Right ventricle myocardium inferior (tissue), 1 donor: Measurements from ENCODE around the gene RMDN2. TPM values are rescaled to one million over a fixed set of nuclear protein-coding genes. Genes with fewer than 3 reads are reported as not detected.
"Not testable (repeated sequence)": the region's sequence is repeated elsewhere in the genome, so short reads cannot be mapped to it uniquely, and the experiment has no call there.

Source experiments
- ATAC-seq: fragments of 200-7000 bp; cut with Tn5 transposase; one replicate; pipeline ENCODE4 v1.9.1; 2020; ENCODE audit warnings: mild to moderate bottlenecking, moderate library complexity
- DNase-seq: peaks from one replicate; pipeline ENCODE4 v3.0.0; 2021; ENCODE audit errors: missing footprints
- intact Hi-C: fragments of 100-400 bp; cut with DNase I; formaldehyde crosslinking; loops from one replicate; pipeline ENCODE4 v1.11.0; 2022
- total RNA-seq: library from RNA; stranded (reverse); fragmentation: NEBNext Ultra II Directional; extraction: Animal tissue kit (Norgen Biotek cat#: 25700); gene quantifications from one replicate; pipeline ENCODE4 v1.2.1, GENCODE V29; 2021
- donor health status: DM: no; HTN: yes; CAD: no; lungs with severe emphysema.

The RMDN2 gene
- total RNA-seq, 1 donor from 2014 or later, result 5.8 TPM

DNA sequence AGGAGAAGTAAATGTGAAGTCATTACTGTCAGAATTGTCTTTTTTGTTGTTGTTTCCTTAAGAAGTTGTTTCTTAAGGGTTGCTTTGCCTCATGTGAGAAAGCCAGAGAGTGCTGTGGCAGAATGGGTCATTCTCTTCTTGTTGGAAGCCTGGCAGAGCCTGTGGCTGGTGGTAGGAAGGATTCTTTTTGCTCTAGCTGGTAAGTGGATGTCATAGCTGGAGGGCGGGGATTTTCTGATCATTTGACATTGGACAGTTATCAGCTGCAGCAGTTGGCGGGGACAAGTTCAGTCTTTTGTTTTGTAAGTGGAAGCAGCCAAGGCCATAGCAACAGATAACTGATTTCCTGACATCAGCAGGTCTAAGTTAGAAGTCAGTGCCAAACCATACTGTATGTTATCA is 5.5 kb upstream of the RMDN2 start:
- DNase-seq (no peak), ATAC-seq (peak; percentile 49)
- intact Hi-C loops, result loop anchor here (10.0 kb wide), 1 partner anchor 455 kb away; the partner anchor contains the start of gene ATL2

DNA sequence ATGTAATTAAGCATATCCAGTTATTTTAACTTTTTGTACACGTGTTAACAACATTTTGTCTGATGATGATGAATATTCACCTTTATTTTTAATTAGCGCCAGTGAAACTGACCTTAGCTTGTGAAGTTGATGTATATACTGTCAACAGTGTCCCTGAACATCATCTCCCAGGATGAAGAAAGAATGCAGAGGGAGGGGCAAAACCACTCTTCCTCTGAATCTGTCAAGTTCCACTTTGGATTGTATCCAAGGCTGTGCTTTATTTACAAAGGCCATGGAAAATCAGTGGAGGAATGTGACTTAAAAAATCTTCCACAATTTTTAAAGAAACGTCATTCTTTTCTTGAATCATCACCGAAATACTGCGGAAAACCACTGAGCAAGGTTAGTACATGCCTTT is 4.5 kb upstream of the RMDN2 start:
- ATAC-seq, result no peak
- no peak for DNase-seq
- intact Hi-C loops, result loop anchor here (10.0 kb wide), 1 partner anchor 454 kb away; the partner anchor contains the start of gene ATL2

DNA sequence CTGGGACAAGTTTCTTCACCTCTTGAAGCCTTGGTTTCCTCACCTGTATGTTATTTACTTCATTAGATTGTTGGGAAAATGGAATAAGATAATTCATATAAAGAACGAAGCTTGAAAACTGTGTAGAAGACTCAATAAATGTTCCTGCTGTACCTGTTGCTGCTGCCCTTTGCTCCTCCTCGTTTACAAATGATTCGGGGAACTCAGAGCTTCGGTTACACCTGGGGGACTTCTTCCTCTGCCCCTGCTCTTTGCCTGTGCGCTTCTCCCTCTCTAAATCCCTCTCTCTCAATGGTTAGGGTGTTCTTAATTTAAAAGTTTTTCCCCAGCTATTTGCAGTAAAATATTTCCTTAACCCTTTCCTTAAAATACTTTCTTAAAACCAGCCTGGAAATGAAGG is 3.3 kb upstream of the RMDN2 start:
- intact Hi-C loops, result loop anchor here (10.0 kb wide), 1 partner anchor 453 kb away; the partner anchor contains the start of gene ATL2
- ATAC-seq, result no peak
- DNase-seq, result no peak

DNA sequence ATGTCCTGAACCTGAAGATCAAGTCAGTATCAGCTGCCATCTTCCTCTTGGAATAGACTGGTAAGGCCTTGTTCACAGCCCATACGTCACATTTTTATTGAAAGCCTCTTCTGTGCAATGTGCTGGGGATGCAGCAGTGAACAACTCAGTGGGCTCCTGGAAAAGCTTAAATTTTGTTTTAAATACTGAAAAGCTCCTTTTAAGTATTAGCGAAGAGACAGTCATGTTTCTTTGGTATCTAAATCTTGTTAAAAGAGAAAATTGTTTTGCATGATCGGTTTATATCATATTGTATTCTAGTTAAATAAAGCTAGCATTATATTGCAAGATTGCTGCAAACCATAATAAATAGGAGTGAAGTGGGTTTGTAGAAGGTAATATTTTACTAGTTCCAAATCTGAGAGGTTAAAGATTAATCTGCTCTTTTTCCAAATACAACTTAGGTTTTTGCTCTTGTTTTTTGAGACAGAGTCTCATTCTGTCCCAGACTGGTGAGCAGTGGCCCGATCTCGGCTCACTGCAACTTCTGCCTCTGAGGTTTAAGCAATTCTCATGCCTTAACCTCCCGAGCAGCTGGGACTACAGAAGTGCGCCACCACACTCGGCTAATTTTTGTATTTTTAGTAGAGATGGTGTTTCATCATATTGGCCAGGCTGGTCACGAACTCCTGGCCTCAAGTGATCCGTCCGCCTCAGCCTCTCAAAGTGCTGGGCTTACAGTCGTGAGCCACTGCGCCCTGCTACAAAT is 1.6 kb upstream of the RMDN2 start:
- no peak for DNase-seq
- intact Hi-C loops, result loop anchor here (10.0 kb wide), 1 partner anchor 451 kb away; the partner anchor contains the start of gene ATL2
- no peak for ATAC-seq

DNA sequence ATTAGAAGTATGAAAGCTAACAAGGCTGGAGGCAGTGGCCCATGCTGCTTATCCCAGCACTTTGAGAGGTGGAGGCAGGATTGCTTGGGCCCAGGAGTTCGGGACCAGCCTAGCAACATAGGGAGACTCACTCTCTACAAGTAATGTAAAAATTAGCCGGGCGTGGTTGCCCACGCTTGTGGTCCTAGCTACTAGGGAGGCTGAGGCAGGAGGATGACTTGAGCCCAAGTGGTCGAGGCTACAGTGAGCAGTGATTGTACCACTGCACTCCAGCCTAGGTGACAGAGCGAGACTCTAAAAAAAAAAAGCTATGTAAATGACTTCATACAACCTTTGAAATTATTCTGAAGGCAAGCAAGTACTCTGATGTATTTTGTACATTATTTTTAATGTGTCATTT is 1.5 kb downstream of the RMDN2 start:
- ATAC-seq (no peak), DNase-seq (no peak)
- intact Hi-C loops, result loop anchor here (10.0 kb wide), 1 partner anchor 448 kb away; the partner anchor contains the start of gene ATL2

DNA sequence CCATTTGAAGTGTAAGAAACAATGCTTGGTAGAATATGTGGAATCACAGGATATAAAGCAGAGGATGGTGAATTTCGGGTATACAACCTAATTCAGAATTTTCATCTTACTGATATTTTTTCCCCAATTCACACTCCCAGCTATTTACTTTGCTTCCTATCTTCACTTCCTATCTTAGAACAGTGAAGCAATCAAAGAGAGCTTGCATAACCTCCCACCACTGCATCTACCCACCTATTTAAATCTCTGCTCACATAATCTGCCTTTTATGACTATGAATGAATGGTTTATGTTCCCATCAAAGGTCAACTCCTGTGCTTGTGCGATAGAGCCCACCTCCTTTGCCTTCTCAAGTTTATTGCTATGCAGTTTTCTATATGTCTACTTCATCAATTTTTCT is 3.3 kb downstream of the RMDN2 start:
- intact Hi-C loops, result loop anchor here (10.0 kb wide), 1 partner anchor 446 kb away; the partner anchor contains the start of gene ATL2
- DNase-seq (no peak), ATAC-seq (no peak)

DNA sequence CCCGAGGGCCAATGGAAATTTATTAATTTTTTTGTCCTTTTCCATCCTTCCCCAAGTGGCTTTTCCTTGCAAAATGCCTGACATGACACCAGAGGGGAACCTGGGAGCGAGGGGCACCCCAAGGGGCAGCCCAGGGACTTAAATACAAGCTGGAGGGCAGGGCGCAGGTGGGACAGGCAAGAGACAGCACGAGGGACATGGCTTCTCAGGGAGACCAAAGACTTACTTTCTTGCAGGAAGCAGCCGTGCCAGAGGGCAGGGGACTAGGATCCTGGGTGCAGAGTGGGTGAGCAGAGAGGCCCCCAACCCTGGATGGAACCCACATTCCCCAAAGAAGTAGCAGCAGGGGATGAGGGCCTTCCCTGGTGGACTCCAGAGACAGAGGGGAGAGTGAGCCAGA is 5.3 kb downstream of the RMDN2 start:
- intact Hi-C loops, DNase-seq: not testable (repeated sequence)
- peak; percentile 2 for ATAC-seq

DNA sequence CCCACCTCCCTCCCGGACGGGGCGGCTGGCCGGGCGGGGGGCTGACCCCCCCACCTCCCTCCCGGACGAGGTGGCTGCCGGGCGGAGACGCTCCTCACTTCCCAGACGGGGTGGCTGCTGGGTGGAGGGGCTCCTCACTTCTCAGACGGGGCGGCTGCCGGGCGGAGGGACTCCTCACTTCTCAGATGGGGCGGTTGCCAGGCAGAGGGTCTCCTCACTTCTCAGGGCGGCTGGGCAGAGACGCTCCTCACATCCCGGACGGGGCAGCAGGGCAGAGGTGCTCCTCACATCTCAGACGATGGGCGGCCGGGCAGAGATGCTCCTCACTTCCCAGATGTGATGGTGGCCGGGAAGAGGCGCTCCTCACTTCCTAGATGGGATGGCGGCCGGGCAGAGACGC is 7.8 kb downstream of the RMDN2 start:
- ATAC-seq, DNase-seq, intact Hi-C loops: not testable (repeated sequence)

DNA sequence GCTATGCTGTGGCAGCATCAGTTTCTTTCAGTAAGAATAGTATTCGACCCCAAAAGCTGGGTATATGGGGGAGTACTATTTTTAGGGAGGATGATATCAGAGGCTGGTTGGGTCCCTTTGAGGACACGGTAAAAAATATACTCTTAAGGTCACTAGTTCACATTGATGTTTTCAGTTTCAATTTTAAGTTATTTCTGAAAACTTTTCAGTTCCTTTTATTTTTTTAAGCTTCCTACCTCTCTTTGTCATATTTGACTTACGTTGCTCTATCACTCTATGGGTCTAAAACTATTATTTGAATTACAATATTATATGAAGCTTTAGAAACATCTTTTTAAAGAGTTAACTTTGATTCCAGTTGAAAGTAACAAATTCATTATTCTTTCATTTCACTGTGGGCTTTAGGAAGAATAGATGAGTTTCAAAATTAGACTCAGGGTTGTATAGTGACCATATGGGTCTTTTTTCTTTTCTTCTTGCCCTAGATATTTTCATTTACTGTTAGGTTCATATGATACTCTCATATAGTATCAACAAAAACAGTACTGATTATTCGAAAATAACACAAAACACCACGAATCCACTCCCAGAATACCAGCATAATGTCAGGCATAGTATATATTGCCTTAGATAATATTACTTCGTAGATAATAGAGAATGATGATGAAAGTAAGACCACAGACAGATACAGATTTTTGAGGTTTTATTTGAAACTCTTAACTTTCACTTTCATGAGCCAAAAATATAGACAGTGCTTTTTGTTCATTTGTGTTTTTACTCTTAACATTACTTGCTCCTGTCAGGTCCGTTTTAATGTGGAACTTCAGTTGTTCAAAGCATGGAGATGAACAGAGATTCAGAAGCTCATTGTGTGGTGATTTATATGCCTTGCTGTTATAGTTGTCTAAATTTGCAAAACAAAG is 9.8 kb downstream of the RMDN2 start:
- ATAC-seq (no peak), DNase-seq (no peak)
- intact Hi-C loops, result no loop called here

DNA sequence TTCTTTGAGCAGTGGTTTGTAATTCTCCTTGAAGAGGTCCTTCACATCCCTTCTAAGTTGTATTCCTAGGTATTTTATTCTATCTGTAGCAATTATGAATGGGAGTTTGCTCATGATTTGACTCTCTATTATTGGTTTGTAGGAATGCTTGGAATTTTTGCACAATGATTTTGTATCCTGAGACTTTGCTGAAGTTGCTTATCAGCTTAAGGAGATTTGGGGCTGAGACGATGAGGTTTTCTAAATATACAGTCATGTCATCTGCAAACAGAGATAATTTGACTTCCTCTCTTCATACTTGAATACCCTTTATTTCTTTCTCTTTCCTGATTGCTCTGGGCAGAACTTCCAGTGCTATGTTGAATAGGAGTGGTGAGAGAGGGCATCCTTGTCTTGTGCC is 12.5 kb downstream of the RMDN2 start:
- DNase-seq, ATAC-seq, intact Hi-C loops: not testable (repeated sequence)

DNA sequence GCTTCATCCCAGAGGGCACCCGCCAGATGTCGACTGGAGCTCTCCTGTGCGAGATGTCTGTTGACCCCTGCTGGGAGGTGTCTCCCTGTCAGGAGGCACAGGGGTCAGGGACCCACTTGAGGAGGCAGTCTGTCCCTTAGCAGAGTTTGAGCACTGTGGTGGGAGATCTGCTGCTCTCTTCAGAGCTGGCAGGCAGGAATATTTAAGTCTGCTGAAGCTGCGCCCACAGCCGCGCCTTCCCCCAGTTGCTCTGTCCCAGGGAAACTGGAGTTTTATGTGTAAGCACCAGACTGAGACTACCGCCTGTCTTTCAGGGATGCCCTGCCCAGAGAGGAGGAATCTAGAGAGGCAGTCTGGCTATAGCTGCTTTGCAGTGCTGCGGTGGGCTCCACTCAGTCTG is 16.2 kb downstream of the RMDN2 start:
- ATAC-seq, intact Hi-C loops, DNase-seq: not testable (repeated sequence)

DNA sequence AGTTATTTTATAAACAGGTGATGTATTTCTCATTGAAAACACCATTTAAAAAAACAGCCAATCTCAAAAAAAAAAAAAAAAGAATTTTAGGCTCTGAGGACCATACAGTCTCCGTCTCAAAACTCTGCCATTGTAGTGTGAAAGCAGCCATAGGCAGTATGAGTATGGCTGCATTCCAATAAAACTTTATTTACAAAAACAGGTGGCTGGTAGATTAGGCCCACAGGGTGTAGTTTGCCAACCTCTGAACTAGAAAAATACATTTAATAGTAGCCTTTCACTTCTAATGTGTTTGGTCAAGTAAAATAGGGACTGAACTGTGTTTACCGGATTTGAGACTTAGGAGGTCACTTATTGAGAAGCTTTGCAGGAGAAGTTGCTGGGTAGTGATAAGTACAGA is 19.2 kb downstream of the RMDN2 start:
- intact Hi-C loops, result no loop called here
- DNase-seq, result no peak

DNA sequence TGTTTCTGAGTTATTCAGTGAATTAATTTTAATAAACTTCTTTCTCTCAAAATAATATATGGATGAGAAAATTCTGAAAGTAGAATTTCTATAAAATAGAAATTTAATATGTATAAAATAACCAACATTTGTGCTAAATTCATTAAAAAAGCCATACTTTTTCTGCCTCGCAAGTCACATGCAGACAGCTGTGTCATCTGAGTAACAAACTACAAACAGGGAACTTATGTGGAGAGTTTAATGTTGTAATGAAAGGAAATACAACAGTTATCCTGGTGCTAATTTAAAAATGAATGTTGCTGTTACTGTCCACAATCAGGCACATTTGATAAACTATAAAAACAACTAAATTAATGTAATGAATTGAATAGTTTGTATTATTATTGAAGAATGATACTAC is 22.2 kb downstream of the RMDN2 start:
- intact Hi-C loops, result no loop called here

More for the DNA sequence above, 19.2 kb downstream of the RMDN2 start:
- ATAC-seq, result no peak

DNA sequence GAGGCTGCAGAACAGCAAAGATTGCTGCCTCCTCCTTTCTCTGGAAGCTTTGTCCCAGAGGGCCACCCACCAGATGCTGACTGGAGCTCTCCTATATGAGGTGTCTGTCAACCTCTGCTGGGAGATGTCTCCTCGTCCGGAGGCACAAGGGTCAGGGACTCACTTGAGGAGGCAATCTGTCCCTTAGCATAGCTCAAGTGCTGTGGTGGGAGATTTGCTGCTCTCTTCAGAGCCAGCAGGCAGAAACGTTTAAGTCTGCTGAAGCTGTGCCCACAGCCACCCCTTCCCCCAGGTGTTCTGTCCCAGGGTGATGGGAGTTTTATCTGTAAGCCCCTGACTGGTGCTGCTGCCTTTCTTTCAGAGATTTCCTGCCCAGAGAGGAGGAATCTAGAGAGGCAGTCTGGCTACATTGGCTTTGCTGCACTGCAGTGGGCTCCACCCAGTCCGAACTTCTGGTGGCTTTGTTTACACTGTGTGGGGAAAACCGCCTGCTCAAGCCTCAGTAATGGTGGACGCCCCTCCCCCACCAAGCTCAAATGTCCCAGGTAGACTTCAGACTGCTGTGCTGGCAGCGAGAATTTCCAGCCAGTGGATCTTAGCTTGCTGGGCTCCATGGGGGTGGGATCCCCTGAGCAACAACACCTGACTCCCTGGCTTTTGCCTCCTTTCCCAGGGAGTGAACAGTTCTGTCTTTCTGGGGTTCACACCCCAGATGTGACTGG is 37.1 kb downstream of the RMDN2 start:
- intact Hi-C loops, DNase-seq, ATAC-seq: not testable (repeated sequence)

More for the DNA sequence above, 22.2 kb downstream of the RMDN2 start:
- DNase-seq, result no peak
- ATAC-seq, result no peak

DNA sequence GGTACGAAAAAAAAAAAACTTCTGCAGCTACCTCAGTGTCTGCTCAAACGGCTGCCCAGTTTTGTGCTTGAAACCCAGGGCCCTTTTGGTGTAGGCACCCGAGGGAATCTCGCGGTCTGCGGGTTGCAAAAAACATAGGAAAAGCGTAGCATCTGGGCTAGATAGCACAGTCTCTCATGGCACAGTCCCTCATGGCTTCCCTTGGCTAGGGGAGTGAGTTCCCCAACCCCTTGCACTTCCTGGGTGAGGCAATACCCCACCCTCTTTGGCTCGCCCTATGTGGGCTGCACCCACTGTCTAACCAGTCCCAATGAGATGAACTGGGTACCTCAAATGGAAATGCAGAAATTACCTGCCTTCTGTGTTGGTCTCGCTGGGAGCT is 37.6 kb downstream of the RMDN2 start:
- DNase-seq, intact Hi-C loops: not testable (repeated sequence)

DNA sequence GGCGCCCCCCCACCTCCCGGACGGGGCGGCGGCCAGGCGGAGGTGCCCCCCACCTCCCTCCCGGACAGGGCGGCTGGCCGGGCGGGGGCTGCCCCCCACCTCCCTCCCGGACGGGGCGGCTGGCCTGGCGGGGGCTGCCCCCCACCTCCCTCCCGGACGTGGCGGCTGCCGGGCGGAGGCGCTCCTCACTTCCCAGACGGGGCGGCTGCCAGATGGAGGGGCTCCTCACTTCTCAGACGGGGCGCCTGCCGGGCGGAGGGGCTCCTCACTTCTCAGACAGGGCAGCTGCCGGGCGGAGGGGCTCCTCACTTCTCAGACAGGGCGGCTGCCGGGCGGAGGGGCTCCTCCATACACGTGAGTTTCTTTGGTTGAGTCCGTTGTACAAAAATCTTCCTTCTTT is 38.8 kb downstream of the RMDN2 start:
- DNase-seq, result not testable (repeated sequence)

More for the DNA sequence above, 37.6 kb downstream of the RMDN2 start:
- ATAC-seq, result not testable (repeated sequence)

DNA sequence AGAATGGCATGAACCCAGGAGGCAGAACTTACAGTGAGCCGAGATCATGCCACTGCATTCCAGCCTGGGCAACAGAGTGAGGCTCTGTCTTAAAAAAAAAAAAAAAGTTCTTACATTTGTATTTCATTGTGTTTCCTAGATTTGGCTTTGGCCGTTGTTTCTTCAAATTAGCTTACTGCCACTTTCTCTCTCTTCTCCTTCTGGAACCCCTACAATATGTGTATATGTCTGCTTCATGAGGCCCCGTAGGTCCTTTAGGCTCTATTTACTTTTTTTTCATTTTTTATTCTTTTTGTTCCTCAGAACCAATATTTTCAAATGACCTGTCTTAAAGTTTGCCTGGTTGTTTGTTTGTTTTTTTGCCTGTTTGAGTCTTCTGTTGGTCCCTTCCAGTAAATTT is 41.2 kb downstream of the RMDN2 start:
- ATAC-seq, result no peak
- intact Hi-C loops, result no loop called here

More for the DNA sequence above, 38.8 kb downstream of the RMDN2 start:
- intact Hi-C loops, ATAC-seq: not testable (repeated sequence)

DNA sequence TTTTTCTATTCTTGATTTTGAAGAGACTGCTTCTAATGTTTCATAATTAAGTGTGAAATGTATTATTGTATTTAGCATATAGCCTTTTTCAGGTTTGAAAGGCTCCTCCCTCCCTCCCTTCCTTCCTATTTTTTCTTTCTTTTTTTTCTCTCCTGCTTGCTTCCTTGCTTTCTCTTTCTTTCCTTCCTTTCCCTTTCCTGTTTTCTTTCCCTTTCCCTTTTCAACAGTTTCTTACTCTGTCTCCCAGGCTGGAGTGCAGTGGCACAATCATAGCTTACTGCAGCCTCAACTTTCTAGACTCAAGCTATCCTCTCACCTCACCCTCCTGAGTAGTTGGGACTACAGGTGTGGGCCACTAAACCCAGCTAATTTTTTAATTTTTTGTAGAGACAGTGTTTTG is 44.6 kb downstream of the RMDN2 start:
- DNase-seq (no peak), ATAC-seq (no peak)
- intact Hi-C loops, result no loop called here

More for the DNA sequence above, 41.2 kb downstream of the RMDN2 start:
- DNase-seq, result no peak

DNA sequence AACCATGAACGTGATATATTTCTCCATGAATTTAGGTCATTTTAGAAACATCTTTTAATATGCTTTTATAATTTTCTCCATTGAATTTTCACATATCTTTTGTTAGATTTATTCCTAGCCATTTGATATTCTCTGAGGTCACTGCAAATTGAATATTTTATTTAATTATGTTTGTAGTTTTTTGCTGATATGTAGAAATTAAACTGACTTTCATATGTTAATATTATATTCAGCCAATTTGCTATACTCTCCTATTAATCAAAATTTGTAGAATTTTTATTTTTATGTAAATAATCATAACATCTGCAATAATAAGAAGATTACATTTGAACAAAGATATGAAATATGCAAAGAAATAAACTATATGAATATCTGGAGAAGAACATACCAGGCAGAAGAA is 46.9 kb downstream of the RMDN2 start:
- no peak for ATAC-seq

More for the DNA sequence above, 46.9 kb downstream of the RMDN2 start:
- intact Hi-C loops, result no loop called here
- no peak for DNase-seq
